Motor neuron (in vitro differentiated cells): Measurements from ENCODE around the gene TRIM47. TPM values are rescaled to one million over a fixed set of nuclear protein-coding genes. Genes with fewer than 3 reads are reported as not detected.

Experiments
- ATAC-seq, 8 experiments: fragments of 200-7000 bp; cut with Tn5 transposase; replicated peaks in 6 of 8; 2 replicates each; pipeline ENCODE4 v1.8.0; 2021; ENCODE audit warnings: mild to moderate bottlenecking in 8 of 8, moderate library complexity in 8 of 8
- H3K27ac ChIP-seq, 2 donors: fragments of 250-450 bp; sonication (Bioruptor Pico); 2 replicates each; pipeline ENCODE4 v1.9.0; 2021; ENCODE audit warnings: antibody characterized with exemption in 2 of 2, mild to moderate bottlenecking in 2 of 2, moderate library complexity in 1 of 2
- H3K4me1 ChIP-seq, 2 donors: fragments of 250-450 bp; sonication (Bioruptor Pico); replicated peaks in 1 of 2; 2 replicates each; pipeline ENCODE4 v1.6.1; 2021; ENCODE audit warnings: antibody characterized with exemption in 2 of 2, mild to moderate bottlenecking in 2 of 2, moderate library complexity in 1 of 2
- H3K4me3 ChIP-seq, 5 donors: fragments of 250-450 bp; sonication (Bioruptor Pico); 2 replicates each; pipeline ENCODE4 v1.9.0; 2021; ENCODE audit warnings: antibody characterized with exemption in 5 of 5, mild to moderate bottlenecking in 5 of 5, moderate library complexity in 4 of 5
- WGBS, 10 experiments: fragments of 450-650 bp; shearing (Covaris generic); methylation state at CpG; one replicate each; pipeline ENCODE4 v1.0.0; 2022; 5-methylcytosine and 5-hydroxymethylcytosine counted together
- in situ Hi-C, 9 experiments: fragments of 400-800 bp; cut with MboI; loops; one replicate each; pipeline ENCODE4 v1.15.0; 2021; ENCODE audit warnings: low sequenced_read_pairs in 9 of 9, low pct_unique_long_range_greater_than_20kb in 2 of 9; ENCODE audit not compliant: unreplicated experiment in 9 of 9
- total RNA-seq, 8 experiments: library from RNA; unstranded; fragments of 300-600 nt; gene quantifications; 2 replicates each; pipeline versions ENCODE4 v1.2.3 to v1.2.4, GENCODE V29; 2022

The TRIM47 gene
- total RNA-seq, 8 experiments from 2014 or later = 0.67 to 15.1 (median 4.8) TPM

DNA sequence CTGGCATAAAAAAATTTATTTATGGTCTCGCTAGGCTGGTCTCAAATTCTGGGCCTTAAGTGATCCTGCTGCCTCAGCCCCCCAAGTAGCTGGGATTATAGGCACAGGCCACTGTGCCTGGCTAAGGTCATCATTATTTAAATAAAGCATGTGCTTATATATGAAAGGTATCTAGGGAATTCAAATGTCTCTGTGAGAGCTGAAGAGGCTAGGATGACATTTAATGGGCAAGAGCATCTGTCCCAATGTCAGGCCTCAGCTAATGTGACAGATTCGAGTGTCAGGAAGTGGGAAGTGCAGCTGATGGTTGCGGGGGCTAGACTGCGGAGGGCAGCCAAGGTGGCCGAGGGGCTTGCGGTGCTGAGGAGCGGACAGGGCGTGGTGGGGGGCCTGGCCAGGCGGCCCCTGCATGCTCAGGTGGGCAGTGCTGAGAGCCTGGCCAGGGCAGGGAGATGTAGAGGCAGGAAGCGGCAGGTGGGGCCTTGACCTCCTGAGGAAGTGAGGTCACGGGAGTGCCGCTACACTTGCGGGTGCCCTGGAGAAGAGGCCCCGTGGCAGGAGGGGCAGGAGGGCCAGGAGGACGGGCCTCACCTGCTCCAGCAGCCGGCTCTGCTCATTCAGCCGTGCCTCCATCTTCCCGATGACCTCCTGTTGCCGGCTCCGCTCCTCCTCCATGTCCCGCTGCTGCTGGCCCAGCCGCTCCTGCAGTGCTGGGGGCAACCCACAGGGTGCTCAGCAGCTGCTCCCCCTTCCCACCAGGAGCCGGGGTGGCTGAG is 38.9 kb upstream of the TRIM47 start:
- peak in 2 of 8 experiments; percentile 5 to 16 for ATAC-seq
- in situ Hi-C loops = loop anchor here in 1 of 9 experiments (25.0 kb wide), 1 partner anchor 370 kb away; no protein-coding TSS in a partner anchor
- WGBS, 10 experiments = 90 to 96% (median 94%) methylated on average over 4 to 9 of the region's 23 CpGs; no CpG with 5 or more reads in 5 of the 10 experiments
- Histone ChIP-seq H3K4me3 (no peak overlapping the region), H3K4me1 (no peaks in the 10 kb centered on the region), H3K27ac (no peak overlapping the region)

GRCh38 chr17:75915268-75915667 is 36.9 kb upstream of the TRIM47 start:
- WGBS, 10 experiments = 80 to 100% (median 100%) methylated on average over 1 to 5 of the region's 8 CpGs; no CpG with 5 or more reads in 2 of the 10 experiments
- no peaks in the 10 kb centered on the region for H3K4me1 ChIP-seq
- no peak overlapping the region for H3K4me3 ChIP-seq
- no peak overlapping the region for H3K27ac ChIP-seq
- in situ Hi-C loops = loop anchor here in 1 of 9 experiments (25.0 kb wide), 1 partner anchor 372 kb away; no protein-coding TSS in a partner anchor
- ATAC-seq = peak in 3 of 8 experiments; percentile 10 to 35 (median 24)

DNA sequence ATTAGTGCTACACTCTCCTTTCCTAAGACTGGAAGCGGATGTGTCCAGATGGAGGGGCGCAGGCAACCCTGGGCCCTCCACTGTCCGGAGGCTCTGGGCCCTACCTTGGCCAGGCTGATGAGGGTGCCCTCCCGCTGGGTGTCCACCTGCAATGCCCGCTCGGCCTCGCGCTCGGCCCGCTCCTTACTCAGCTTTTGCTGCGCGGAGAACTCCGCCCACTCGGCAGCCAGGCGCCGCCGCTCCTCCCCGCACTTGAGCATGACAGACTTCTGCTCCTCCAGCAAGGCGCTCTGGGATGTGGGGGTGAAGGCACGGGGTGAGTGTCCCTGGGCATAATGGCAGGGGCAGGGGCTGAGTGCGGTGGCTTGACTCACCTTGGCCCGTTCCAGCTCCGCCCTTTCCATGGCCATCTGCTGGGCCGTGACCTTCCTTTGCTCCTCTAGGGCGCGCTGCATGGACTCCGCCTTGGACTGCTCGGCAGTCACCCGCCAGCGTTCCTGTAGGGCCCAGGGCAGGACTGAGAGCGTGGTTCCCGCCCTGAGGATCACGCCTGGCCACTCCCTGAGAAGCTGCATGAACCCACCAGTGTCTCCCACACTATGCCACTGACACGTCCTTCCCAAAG is 36.4 kb upstream of the TRIM47 start:
- 83 to 100% (median 99%) methylated on average over 1 to 11 of the region's 34 CpGs; no CpG with 5 or more reads in 4 of the 10 experiments for WGBS, 10 experiments
- in situ Hi-C loops = loop anchor here in 1 of 9 experiments (25.0 kb wide), 1 partner anchor 373 kb away; no protein-coding TSS in a partner anchor
- H3K4me1 ChIP-seq = no peaks in the 10 kb centered on the region
- peak in 6 of 8 experiments; percentile 10 to 88 (median 25) for ATAC-seq
- H3K27ac ChIP-seq = no peak overlapping the region
- no peak overlapping the region for H3K4me3 ChIP-seq

GRCh38 chr17:75913537-75914210 is 35.3 kb upstream of the TRIM47 start:
- H3K27ac ChIP-seq = no peak overlapping the region
- 79 to 100% (median 83%) methylated on average over 1 to 12 of the region's 32 CpGs; no CpG with 5 or more reads in 5 of the 10 experiments for WGBS, 10 experiments
- H3K4me3 ChIP-seq = no peak overlapping the region
- no peak for ATAC-seq
- no peaks in the 10 kb centered on the region for H3K4me1 ChIP-seq
- in situ Hi-C loops = loop anchor here in 1 of 9 experiments (25.0 kb wide), 1 partner anchor 374 kb away; no protein-coding TSS in a partner anchor

- in situ Hi-C loops = loop anchor here in 1 of 9 experiments (25.0 kb wide), 1 partner anchor 377 kb away; no protein-coding TSS in a partner anchor
- ATAC-seq = no peak
- 40 to 100% (median 78%) methylated on average over 1 to 4 of the region's 6 CpGs; no CpG with 5 or more reads in 3 of the 10 experiments for WGBS, 10 experiments
- Histone ChIP-seq H3K4me3 (no peak overlapping the region), H3K4me1 (no peaks in the 10 kb centered on the region), H3K27ac (no peak overlapping the region)
Measured at GRCh38 chr17:75910699-75911098, 32.3 kb upstream of the TRIM47 start.

DNA sequence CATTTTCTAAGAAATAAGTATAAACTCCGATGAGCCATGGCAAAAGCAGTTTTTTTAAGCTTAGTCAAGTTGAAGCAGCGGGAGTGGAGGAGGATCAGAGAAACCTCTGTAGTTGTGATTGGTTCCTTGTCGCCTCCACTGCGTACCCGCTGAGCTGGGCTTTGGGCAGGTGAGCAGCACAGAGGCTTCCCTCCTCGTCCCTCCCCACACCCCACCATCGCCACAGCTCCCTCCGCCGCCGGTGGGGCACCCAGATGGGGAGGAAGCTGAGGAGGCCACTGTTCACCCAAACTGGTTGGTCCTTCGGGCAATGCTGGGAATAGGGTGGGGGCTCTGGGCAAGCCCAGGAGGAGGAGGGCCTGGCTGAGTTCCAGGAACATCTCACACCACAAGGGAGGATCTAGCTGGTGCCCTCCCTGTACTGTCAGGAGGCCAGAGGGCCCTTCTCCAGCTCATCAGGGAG is 31.5 kb upstream of the TRIM47 start:
- in situ Hi-C loops = loop anchor here in 1 of 9 experiments (25.0 kb wide), 1 partner anchor 377 kb away; no protein-coding TSS in a partner anchor
- WGBS, 10 experiments = 0 to 93% (median 63%) methylated on average over 1 to 5 of the region's 11 CpGs; no CpG with 5 or more reads in 4 of the 10 experiments
- Histone ChIP-seq H3K27ac (no peak overlapping the region), H3K4me3 (no peak overlapping the region), H3K4me1 (peaks cover 0 to 5% of the 10 kb centered on the region in 2 donors)
- ATAC-seq = peak in 5 of 8 experiments; percentile 13 to 61 (median 33)

- no peak for ATAC-seq
- H3K4me3 ChIP-seq = no peak overlapping the region
- H3K4me1 ChIP-seq = peaks cover 0 to 5% of the 10 kb centered on the region in 2 donors
- no peak overlapping the region for H3K27ac ChIP-seq
- in situ Hi-C loops = loop anchor here in 1 of 9 experiments (25.0 kb wide), 1 partner anchor 378 kb away; no protein-coding TSS in a partner anchor
- WGBS, 10 experiments = 30 to 100% (median 72%) methylated on average over 1 to 6 of the region's 14 CpGs; no CpG with 5 or more reads in 1 of the 10 experiments
Measured at GRCh38 chr17:75909051-75909811, 30.9 kb upstream of the TRIM47 start.

- Histone ChIP-seq H3K4me1 (peaks cover 8 to 11% of the 10 kb centered on the region in 2 donors), H3K4me3 (no peak overlapping the region), H3K27ac (no peak overlapping the region)
- in situ Hi-C loops = loop anchor here in 1 of 9 experiments (25.0 kb wide), 1 partner anchor 379 kb away; no protein-coding TSS in a partner anchor
- 0 to 100% (median 31%) methylated on average over 1 to 5 of the region's 6 CpGs; no CpG with 5 or more reads in 4 of the 10 experiments for WGBS, 10 experiments
- ATAC-seq = peak in 2 of 8 experiments; percentile 6 to 12
Measured at GRCh38 chr17:75908201-75908600, 29.8 kb upstream of the TRIM47 start.

DNA sequence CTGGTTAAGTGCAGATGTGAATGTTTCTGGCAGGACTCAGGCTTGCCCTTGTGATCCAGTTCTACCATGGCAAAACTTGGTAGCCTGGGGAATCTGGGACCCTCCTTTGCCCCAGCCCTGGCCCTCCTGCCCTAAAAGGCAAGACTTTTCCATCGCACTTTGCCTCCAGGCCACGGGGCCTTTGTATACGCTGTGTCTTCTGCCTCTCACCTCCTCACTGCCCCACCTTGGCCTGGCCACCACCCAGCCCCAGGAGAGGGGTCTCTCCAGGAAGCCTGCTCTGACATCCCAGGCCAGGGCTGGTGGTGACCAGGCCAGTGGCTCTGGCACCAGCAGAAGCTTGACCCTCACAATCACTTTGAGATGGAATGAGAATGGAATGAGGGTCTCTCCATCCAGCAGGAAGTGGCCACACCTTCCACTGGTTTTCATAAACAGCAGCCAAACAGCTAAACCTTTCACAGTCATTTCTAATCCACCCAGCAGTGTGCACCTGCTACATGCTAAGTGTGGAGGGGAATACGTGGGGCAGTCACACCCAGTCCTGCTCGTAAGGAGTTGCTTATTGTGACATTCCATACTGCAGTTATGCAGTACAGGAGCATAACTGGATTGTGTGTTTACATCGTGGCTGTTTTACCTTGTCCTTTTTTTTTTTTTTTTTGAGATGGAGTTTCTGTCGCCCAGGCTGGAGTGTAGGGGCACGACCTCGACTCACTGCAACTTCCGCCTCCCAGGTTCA is 27.9 kb upstream of the TRIM47 start:
- ATAC-seq = no peak
- Histone ChIP-seq H3K27ac (no peak overlapping the region), H3K4me3 (no peak overlapping the region), H3K4me1 (peaks cover 9 to 11% of the 10 kb centered on the region in 2 donors)
- WGBS, 10 experiments = 33 to 100% (median 95%) methylated on average over 1 to 7 of the region's 10 CpGs; no CpG with 5 or more reads in 1 of the 10 experiments
- in situ Hi-C loops = loop anchor here in 1 of 9 experiments (25.0 kb wide), 1 partner anchor 381 kb away; no protein-coding TSS in a partner anchor

- H3K4me1 ChIP-seq = peaks cover 9 to 11% of the 10 kb centered on the region in 2 donors
- peak; percentile 88 to 97 (median 97) for ATAC-seq
- peak within 1 kb of the TSS; percentile 54 to 76 for H3K27ac ChIP-seq
- peak within 1 kb of the TSS; percentile 58 to 93 (median 69) for H3K4me3 ChIP-seq
- 0 to 55% (median 30%) methylated on average over 2 to 16 of the region's 69 CpGs; no CpG with 5 or more reads in 5 of the 10 experiments for WGBS, 10 experiments
- in situ Hi-C loops = loop anchor here in 1 of 9 experiments (25.0 kb wide), 1 partner anchor 382 kb away; no protein-coding TSS in a partner anchor
Measured at GRCh38 chr17:75904749-75905521, 26.6 kb upstream of the TRIM47 start, which contains the start of gene MRPL38. TSS of gene MRPL38 (minus strand) at chr17:75904884. CDS start at chr17:75904875, 9 bp downstream.
